HG03103 (cell line): ENCODE data around the gene IGSF10.
"Not testable (repeated sequence)": the region's sequence is repeated elsewhere in the genome, so short reads cannot be mapped to it uniquely, and the experiment has no call there.

Experiments used
- ATAC-seq: cut with Tn5 transposase; IDR thresholded peaks from one replicate; pipeline ENCODE4 v1.9.1; 2021; ENCODE audit warnings: low read depth; ENCODE audit not compliant: unreplicated experiment

IGSF10 gene

GRCh38 chr3:151460774-151461450 lies at the start of gene IGSF10:
TSS of gene IGSF10 (minus strand) at chr3:151461061. CDS start at chr3:151458709, 2,352 bp downstream.
- ATAC-seq: no peak

- ATAC-seq: not testable (repeated sequence)
These were observed 48.7 kb upstream of the IGSF10 start for GRCh38 chr3:151509468-151510135.

GRCh38 chr3:151504606-151505005 lies 43.7 kb upstream of the IGSF10 start:
- no peak for ATAC-seq

GRCh38 chr3:151503074-151503473 lies 42.2 kb upstream of the IGSF10 start:
- ATAC-seq: no peak

- no peak for ATAC-seq
These were observed 41.2 kb upstream of the IGSF10 start for GRCh38 chr3:151501923-151502632.

GRCh38 chr3:151501171-151501922 lies 40.5 kb upstream of the IGSF10 start:
- no peak for ATAC-seq

- ATAC-seq: no peak
These were observed 38.3 kb upstream of the IGSF10 start for GRCh38 chr3:151499168-151499567.

- ATAC-seq: no peak
These were observed 30.7 kb upstream of the IGSF10 start for GRCh38 chr3:151491525-151491924.

GRCh38 chr3:151487833-151488232 lies 27.0 kb upstream of the IGSF10 start:
- not testable (repeated sequence) for ATAC-seq

GRCh38 chr3:151483961-151484520 lies 23.2 kb upstream of the IGSF10 start:
- no peak for ATAC-seq

- no peak for ATAC-seq
These were observed 22.6 kb upstream of the IGSF10 start for GRCh38 chr3:151483488-151483887.

GRCh38 chr3:151480492-151480891 lies 19.6 kb upstream of the IGSF10 start:
- ATAC-seq: no peak

- no peak for ATAC-seq
These were observed 18.6 kb upstream of the IGSF10 start for GRCh38 chr3:151479452-151479851.

GRCh38 chr3:151478335-151478697 lies 17.5 kb upstream of the IGSF10 start:
- no peak for ATAC-seq

GRCh38 chr3:151477591-151478334 lies 16.9 kb upstream of the IGSF10 start:
- ATAC-seq: no peak

GRCh38 chr3:151476344-151477018 lies 15.6 kb upstream of the IGSF10 start:
- no peak for ATAC-seq

GRCh38 chr3:151468284-151468917 lies 7.5 kb upstream of the IGSF10 start:
- ATAC-seq: peak; percentile 59

- peak; percentile 70 for ATAC-seq
These were observed 6.2 kb upstream of the IGSF10 start for GRCh38 chr3:151467069-151467468.

GRCh38 chr3:151462991-151463390 lies 2.1 kb upstream of the IGSF10 start:
- no peak for ATAC-seq
